Aorta (tissue), 5 donors: ENCODE measurements around the gene YY1. TPM values are rescaled to one million over a fixed set of nuclear protein-coding genes. Genes with fewer than 3 reads are reported as not detected.

Experiments used
- ATAC-seq: fragments of 200-7000 bp; cut with Tn5 transposase; one replicate; pipeline ENCODE4 v1.9.1; 2022; ENCODE audit warnings: moderate library complexity; ENCODE audit not compliant: low FRiP score
- DNase-seq, 2 donors: peaks; one replicate each; pipeline ENCODE4 v3.0.0-alpha.2; 2020
- H3K27ac ChIP-seq, 2 donors: one replicate each; pipeline ENCODE4 v1.5.1; 2013; ENCODE audit warnings: low read length in 2 of 2, mild to moderate bottlenecking in 2 of 2, moderate library complexity in 2 of 2, control low read depth in 1 of 2, inconsistent platforms in 1 of 2, low read depth in 1 of 2
- H3K27me3 ChIP-seq, 2 donors: one replicate each; pipeline ENCODE4 v1.6.1; 2013; ENCODE audit warnings: control low read depth in 1 of 2, low read length in 1 of 2, mild to moderate bottlenecking in 1 of 2, moderate library complexity in 1 of 2; ENCODE audit not compliant: insufficient read depth in 2 of 2, control insufficient read depth in 1 of 2
- H3K36me3 ChIP-seq, 2 donors: one replicate each; pipeline ENCODE4 v1.6.1; 2013; ENCODE audit warnings: control low read depth in 1 of 2, low read length in 1 of 2, mild to moderate bottlenecking in 1 of 2; ENCODE audit not compliant: insufficient read depth in 2 of 2, control insufficient read depth in 1 of 2
- H3K4me1 ChIP-seq, 2 donors: one replicate each; pipeline ENCODE4 v1.6.1; 2013; ENCODE audit warnings: low read length in 2 of 2, control low read depth in 1 of 2, mild to moderate bottlenecking in 1 of 2, moderate library complexity in 1 of 2; ENCODE audit not compliant: insufficient read depth in 2 of 2, control insufficient read depth in 1 of 2
- H3K4me3 ChIP-seq, 2 donors: one replicate each; pipeline ENCODE4 v1.5.1; 2013; ENCODE audit warnings: low read length in 2 of 2, control low read depth in 1 of 2, mild to moderate bottlenecking in 1 of 2
- H3K9me3 ChIP-seq: one replicate; pipeline ENCODE4 v1.6.1; 2013; ENCODE audit warnings: mild to moderate bottlenecking, low read length; ENCODE audit not compliant: control insufficient read depth
- WGBS, 2 donors: extraction: QIAGEN DNeasy Blood & Tissue Kit; methylation state at CpG; one replicate each; pipeline ENCODE4 v1.1.7; 2013; 5-methylcytosine and 5-hydroxymethylcytosine counted together
- intact Hi-C, 2 donors: fragments of 100-400 bp; cut with DNase I; formaldehyde crosslinking; loops; one replicate each; pipeline versions ENCODE4 v1.14.2 to v1.15.0; 2022
- microRNA-seq, 2 donors: library from miRNA; unstranded; fragments of <30 nt; microRNA quantifications; one replicate each; pipeline ENCODE4 v1.2.0, GENCODE V29; 2020
- polyA plus RNA-seq, 2 donors: library from polyadenylated mRNA; stranded (reverse); fragments of 200-250 nt; gene quantifications; one replicate each; pipeline ENCODE4 v1.2.3, GENCODE V29; 2013
- total RNA-seq, 2 donors: library from RNA; stranded (reverse); fragmentation: NEBNext Ultra II Directional; extraction: Animal tissue kit (Norgen Biotek cat#: 25700); gene quantifications; one replicate each; pipeline ENCODE4 v1.2.1, GENCODE V29; 2021
- donor health status: healthy with polysubstance abuse.
- donor health status: Bipolar disorder and iron deficiency.
- donor health status: DM: no; HTN: no; CAD: no.
- donor health status: DM: no; HTN: no; CAD: no.
- donor health status: DM: yes; HTN: yes; CAD: no.

YY1 gene
- total and polyA plus RNA-seq, 4 donors: 23.1 to 57.3 (median 41.0) TPM

- no peak for ATAC-seq
- Histone ChIP-seq H3K4me3 (no peak overlapping the region), H3K9me3 (no peaks in the 10 kb centered on the region), H3K27ac (no peak overlapping the region), H3K4me1 (no peaks in the 10 kb centered on the region), H3K36me3 (no peaks in the 10 kb centered on the region), H3K27me3 (no peaks in the 10 kb centered on the region)
- 78 to 80% methylated on average over 11 of the region's 11 CpGs for WGBS, 2 donors
- intact Hi-C loops: no loop called here
- DNase-seq: no peak
Measured at GRCh38 chr14:100332071-100332639, 93.2 kb downstream of the YY1 start.

Small RNA genes lying within 50 kb of the gene (microRNA-seq; reads per million reads assigned to microRNA genes)
- gene MIR345: 22.1 to 40.8 reads per million in 2 donors
- 0 to 0.60 reads per million in 2 donors for gene MIR6764

Other genes with a start within 250 kb of the YY1 start
- 100 to 1,000 TPM in 1 of 2 donors, 10 to 100 TPM in 1; 34.2 to 133 TPM for gene EVL, start 173.7 kb upstream of the YY1 start, total RNA-seq
- gene EVL, start 173.7 kb upstream of the YY1 start, polyA plus RNA-seq: 10 to 100 TPM; 21.3 to 77.2 TPM
- gene DEGS2, start 79.5 kb upstream of the YY1 start, total RNA-seq: under 1 TPM; 0.81 to 0.99 TPM
- gene DEGS2, start 79.5 kb upstream of the YY1 start, polyA plus RNA-seq: 1 to 10 TPM in 1 of 2 donors, under 1 TPM in 1; 0.10 to 3.0 TPM
- 10 to 100 TPM; 38.1 to 45.9 TPM for gene SLC25A29, start 67.3 kb downstream of the YY1 start, total RNA-seq
- gene SLC25A29, start 67.3 kb downstream of the YY1 start, polyA plus RNA-seq: 10 to 100 TPM in 1 of 2 donors, 1 to 10 TPM in 1; 3.9 to 56.6 TPM
- not detected for gene SLC25A47, start 84.2 kb downstream of the YY1 start, total RNA-seq
- not detected for gene SLC25A47, start 84.2 kb downstream of the YY1 start, polyA plus RNA-seq
- 1 to 10 TPM; 8.3 to 8.8 TPM for gene WDR25, start 137.3 kb downstream of the YY1 start, total RNA-seq
- 1 to 10 TPM; 5.1 to 7.3 TPM for gene WDR25, start 137.3 kb downstream of the YY1 start, polyA plus RNA-seq